ENCODE results near the gene RYR3.

The RYR3 gene

GRCh38 chr15:33534642-33535041 lies 223.9 kb downstream of the RYR3 start:
- DNase-seq (ENCODE audit: low read depth): no peak
- TF ChIP-seq, protein P1, sequence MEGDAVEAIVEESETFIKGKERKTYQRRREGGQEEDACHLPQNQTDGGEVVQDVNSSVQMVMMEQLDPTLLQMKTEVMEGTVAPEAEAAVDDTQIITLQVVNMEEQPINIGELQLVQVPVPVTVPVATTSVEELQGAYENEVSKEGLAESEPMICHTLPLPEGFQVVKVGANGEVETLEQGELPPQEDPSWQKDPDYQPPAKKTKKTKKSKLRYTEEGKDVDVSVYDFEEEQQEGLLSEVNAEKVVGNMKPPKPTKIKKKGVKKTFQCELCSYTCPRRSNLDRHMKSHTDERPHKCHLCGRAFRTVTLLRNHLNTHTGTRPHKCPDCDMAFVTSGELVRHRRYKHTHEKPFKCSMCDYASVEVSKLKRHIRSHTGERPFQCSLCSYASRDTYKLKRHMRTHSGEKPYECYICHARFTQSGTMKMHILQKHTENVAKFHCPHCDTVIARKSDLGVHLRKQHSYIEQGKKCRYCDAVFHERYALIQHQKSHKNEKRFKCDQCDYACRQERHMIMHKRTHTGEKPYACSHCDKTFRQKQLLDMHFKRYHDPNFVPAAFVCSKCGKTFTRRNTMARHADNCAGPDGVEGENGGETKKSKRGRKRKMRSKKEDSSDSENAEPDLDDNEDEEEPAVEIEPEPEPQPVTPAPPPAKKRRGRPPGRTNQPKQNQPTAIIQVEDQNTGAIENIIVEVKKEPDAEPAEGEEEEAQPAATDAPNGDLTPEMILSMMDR (conservative IDR thresholded peaks at IDR 0.05; ENCODE audit: low read depth, low read length): no peak
- no peak overlapping the region for H3K4me3 ChIP-seq (ENCODE audit: low read length)

- TF ChIP-seq, protein P1 (conservative IDR thresholded peaks at IDR 0.05; ENCODE audit: low read depth, low read length): no peak
- no peak overlapping the region for H3K4me3 ChIP-seq (ENCODE audit: low read length)
- no peak for DNase-seq (ENCODE audit: low read depth)
These were observed 224.4 kb downstream of the RYR3 start for GRCh38 chr15:33535135-33535534.

DNA sequence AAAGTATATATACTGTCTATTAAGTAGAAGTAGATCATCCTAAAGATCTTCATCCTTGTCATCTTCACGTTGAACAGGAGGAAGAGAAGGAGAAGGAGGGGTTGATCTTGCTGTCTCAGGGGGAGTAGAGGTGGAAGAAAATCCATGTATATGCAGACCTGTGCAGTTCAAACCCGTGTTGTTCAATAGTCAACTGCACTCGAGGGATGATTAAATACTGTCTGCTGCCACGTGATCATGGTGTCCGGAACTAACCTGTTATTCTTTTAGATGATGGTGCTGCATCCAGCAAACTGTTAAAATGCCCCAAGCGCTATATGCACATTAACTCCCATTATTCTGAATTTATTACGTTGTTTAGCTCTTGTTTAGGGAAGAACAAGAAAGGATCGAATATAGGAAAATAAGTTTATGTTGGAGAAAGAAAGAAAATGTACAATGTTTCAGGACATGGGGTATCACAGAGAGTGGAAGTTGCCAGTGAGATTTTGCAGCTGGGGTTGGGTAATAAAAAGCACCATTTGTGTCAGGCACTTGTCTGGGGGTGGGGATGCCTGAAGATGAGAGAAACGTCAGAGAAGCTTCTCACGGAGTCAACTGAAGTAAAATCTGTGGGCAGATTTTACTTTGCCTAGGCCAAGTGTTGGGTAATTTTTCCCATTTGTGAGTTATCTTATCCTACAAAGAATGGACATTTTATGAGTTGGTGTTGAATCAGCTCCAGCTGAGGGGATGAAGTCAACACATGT lies 229.2 kb downstream of the RYR3 start:
- H3K4me3 ChIP-seq (ENCODE audit: low read length): no peak overlapping the region
- DNase-seq (ENCODE audit: low read depth): no peak
- TF ChIP-seq, protein P1 (conservative IDR thresholded peaks at IDR 0.05; ENCODE audit: low read depth, low read length): no peak

DNA sequence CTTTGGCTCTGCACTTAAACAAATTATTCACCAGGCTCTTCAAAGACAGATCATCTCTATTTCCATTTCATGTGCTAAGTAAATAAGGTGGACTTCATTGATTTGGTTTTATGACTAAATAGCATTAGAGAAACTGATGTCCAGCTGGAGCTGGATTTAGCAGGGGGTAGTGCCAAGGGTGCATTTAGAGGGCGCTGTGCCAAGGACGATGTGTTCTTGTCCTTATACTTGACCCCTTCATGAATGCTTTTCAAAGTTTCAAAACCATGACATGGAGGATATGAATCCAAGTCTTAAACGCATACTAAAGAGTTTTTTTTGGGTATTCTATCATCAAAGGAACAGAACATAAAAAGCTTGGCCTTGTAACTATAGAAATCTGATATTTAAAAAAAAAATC lies 233.2 kb downstream of the RYR3 start:
- TF ChIP-seq, protein P1 (conservative IDR thresholded peaks at IDR 0.05; ENCODE audit: low read depth, low read length): no peak
- no peak for DNase-seq (ENCODE audit: low read depth)
- H3K4me3 ChIP-seq (ENCODE audit: low read length): no peak overlapping the region

DNA sequence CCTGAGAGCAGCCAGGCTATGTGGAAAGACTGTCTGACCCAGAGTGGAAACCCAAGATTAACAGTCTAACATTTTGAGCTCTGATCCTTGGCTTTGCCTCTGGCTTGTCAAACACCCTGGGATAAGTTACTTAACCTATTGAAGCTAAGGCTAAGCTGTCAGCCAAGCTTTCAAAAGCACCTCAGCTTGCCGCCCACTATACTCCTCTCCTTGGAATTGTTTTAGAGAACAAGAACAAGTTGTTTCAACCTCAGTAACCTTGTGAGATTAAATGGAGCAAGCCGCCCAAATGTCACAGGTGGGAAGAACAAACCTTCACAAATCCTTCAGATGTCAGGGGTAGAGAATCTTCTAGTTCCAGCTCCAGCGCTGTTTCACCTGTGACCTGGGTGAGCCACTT lies 235.1 kb downstream of the RYR3 start:
- TF ChIP-seq, protein P1 (conservative IDR thresholded peaks at IDR 0.05; ENCODE audit: low read depth, low read length): no peak
- no peak for DNase-seq (ENCODE audit: low read depth)
- no peak overlapping the region for H3K4me3 ChIP-seq (ENCODE audit: low read length)

DNA sequence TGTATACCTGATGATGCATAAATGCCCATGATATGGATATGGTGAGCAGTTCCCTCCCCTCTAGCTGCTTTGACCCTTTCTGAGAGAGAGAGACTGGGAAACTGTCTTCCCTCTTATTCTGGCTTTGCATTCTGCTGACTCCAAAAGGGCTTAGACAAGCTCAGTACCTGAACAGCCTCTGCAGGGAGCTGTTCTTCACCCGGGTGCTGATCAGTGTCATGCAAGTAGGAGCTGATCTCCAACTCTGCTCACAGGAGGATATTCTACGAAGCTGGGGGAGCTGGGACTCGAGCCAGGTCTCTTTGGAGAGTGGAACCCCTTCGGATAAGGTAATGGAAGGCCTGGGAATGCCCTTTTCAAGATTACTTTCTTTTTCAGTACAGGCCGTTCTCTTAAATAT lies 237.1 kb downstream of the RYR3 start:
- TF ChIP-seq, protein P1 (conservative IDR thresholded peaks at IDR 0.05; ENCODE audit: low read depth, low read length): no peak
- no peak for DNase-seq (ENCODE audit: low read depth)

DNA sequence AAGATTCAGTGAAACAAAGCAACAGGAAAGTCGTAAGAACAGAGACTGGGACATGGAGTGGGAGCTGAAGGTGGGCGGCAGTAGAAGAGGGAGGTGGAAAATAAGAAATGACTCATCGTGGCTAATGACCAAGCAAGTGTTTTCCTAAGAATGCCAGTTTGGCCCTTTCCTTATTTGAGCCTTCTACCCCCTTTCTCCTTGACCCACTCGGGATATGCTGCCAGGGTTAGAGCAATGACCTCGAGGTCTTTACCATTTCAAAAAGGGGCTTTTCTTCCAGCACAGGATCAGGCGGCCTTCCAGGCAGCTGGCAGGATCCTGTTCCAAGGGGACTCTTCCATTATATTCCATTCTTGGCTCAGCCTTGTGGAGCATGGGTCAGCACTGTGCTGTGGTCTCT lies 241.1 kb downstream of the RYR3 start:
- no peak overlapping the region for H3K4me3 ChIP-seq (ENCODE audit: low read length)
- DNase-seq (ENCODE audit: low read depth): no peak
- TF ChIP-seq, protein P1 (conservative IDR thresholded peaks at IDR 0.05; ENCODE audit: low read depth, low read length): no peak

More for the DNA sequence above, 237.1 kb downstream of the RYR3 start:
- H3K4me3 ChIP-seq (ENCODE audit: low read length): no peak overlapping the region
